ENCODE measurements around the gene HECTD1. TPM values are rescaled to one million over a fixed set of nuclear protein-coding genes. Genes with fewer than 3 reads are reported as not detected.

The HECTD1 gene
- total and polyA plus RNA-seq, 9 of the 15 experiments (the other 6 are each of a cell fraction or from before 2014, with no cell fraction given) = 27.9 to 111 (median 78.1) TPM

- no peak for TF ChIP-seq MNT (conservative IDR thresholded peaks at IDR 0.05)
These were observed 49.6 kb upstream of the HECTD1 start (continued) for GRCh38 chr14:31257244-31257553.

GRCh38 chr14:31256534-31257243 lies 49.1 kb upstream of the HECTD1 start:
- FAIRE-seq (no peak), DNase-seq (ENCODE audit: extremely low read depth in 1 of 4, low spot score in 3 of 4) (no peak), ATAC-seq (no peak)
- no peaks in the 10 kb centered on the region for H3K27me3 ChIP-seq (ENCODE audit: control insufficient read depth in 2 of 2, insufficient read depth in 2 of 2, low read length in 2 of 2)
- no peaks in the 10 kb centered on the region for H3K9me3 ChIP-seq (replicated peaks; ENCODE audit: control insufficient read depth, insufficient read depth, low read depth, low read length)
- BruUV-seq (replicated peaks) = no TSS peak
- H3K36me3 ChIP-seq (ENCODE audit: control insufficient read depth, insufficient read depth, low read length) = no peaks in the 10 kb centered on the region
- TF ChIP-seq CAMTA2 (CRISPR knock-in tag; conservative IDR thresholded peaks at IDR 0.05) (no peak), PURB (CRISPR knock-in tag; IDR thresholded peaks at IDR 0.05; ENCODE audit: low read depth) (no peak), SLC30A9 (CRISPR knock-in tag; IDR thresholded peaks at IDR 0.05) (no peak), TOE1 (IDR thresholded peaks at IDR 0.05; ENCODE audit: borderline replicate concordance) (no peak), TOE1 (CRISPR knock-in tag; IDR thresholded peaks at IDR 0.05; ENCODE audit: borderline replicate concordance, low read depth) (no peak), POLR3G (IDR thresholded peaks at IDR 0.05; ENCODE audit: extremely low read depth, insufficient read length, insufficient replicate concordance) (no peak), ZBTB17 (CRISPR knock-in tag; IDR thresholded peaks at IDR 0.05) (no peak), ZNF740 (CRISPR knock-in tag; IDR thresholded peaks at IDR 0.05) (no peak), ZNF740 (tag; IDR thresholded peaks at IDR 0.05) (no peak), ATF3 (IDR thresholded peaks at IDR 0.05) (no peak), ATF3 (CRISPR knock-in tag; conservative IDR thresholded peaks at IDR 0.05) (no peak), KDM2B (CRISPR knock-in tag; IDR thresholded peaks at IDR 0.05) (no peak), MEF2A (IDR thresholded peaks at IDR 0.05; ENCODE audit: control insufficient read depth, low read depth, low read length) (no peak), KLF10 (CRISPR knock-in tag; IDR thresholded peaks at IDR 0.05) (no peak), THRA (IDR thresholded peaks at IDR 0.05) (no peak), TCF3 (CRISPR knock-in tag; IDR thresholded peaks at IDR 0.05) (no peak)
- in situ Hi-C loops (cut with MboI) = loop anchor here (5.0 kb wide), 1 partner anchor 44 kb away; no protein-coding TSS in a partner anchor
- intact Hi-C loops (cut with micrococcal nuclease) = no loop called here
- H3K9ac ChIP-seq (ENCODE audit: insufficient read depth in 1 of 2, low read depth in 2 of 2, low read length in 2 of 2) = no peak overlapping the region
- no peak overlapping the region for H2AFZ ChIP-seq (ENCODE audit: low read depth, low read length)
- no peak overlapping the region for H3K27ac ChIP-seq (ENCODE audit: extremely low read depth, low read depth, low read length)
- H3K4me2 ChIP-seq (ENCODE audit: insufficient read depth, low read length) = no peak overlapping the region
- POLR2A ChIA-PET = no interaction called here
- H3K9me1 ChIP-seq (ENCODE audit: control insufficient read depth, insufficient read depth, low read length) = no peaks in the 10 kb centered on the region
- H3K4me3 ChIP-seq = no peak overlapping the region
- H3K79me2 ChIP-seq (ENCODE audit: control insufficient read depth, insufficient read depth, low read length) = no peaks in the 10 kb centered on the region
- WGBS (ENCODE audit: insufficient coverage, low coverage, missing lambda C conversion rate) = 88% methylated on average over 5 of the region's 5 CpGs
- no peaks in the 10 kb centered on the region; a peak in 1 of 5 replicates for H3K4me1 ChIP-seq (replicated peaks in 1 of 2; ENCODE audit: control insufficient read depth in 2 of 2, insufficient read depth in 2 of 2, low read length in 2 of 2)
- CTCF ChIA-PET (ENCODE audit: low intra/inter-chr PET ratio) = no interaction called here
- no peaks in the 10 kb centered on the region for H4K20me1 ChIP-seq (replicated peaks; ENCODE audit: control insufficient read depth, insufficient read depth, low read length)

Data from K562 (cell line).